Gastrocnemius medialis (tissue), 4 donors: Measurements from ENCODE around the gene WNT3A.

Source experiments
- POLR2A ChIP-seq, 2 donors: fragments of 450-650 bp; IDR thresholded peaks; one replicate each; pipeline ENCODE4 v1.6.1; 2017; ENCODE audit warnings: antibody characterized with exemption in 2 of 2, mild to moderate bottlenecking in 2 of 2, moderate library complexity in 2 of 2
- TF ChIP-seq, protein P1 (sequence below), 5 experiments: fragments of 450-650 bp in 3 of 5; fragments of 200-600 bp in 2 of 5; sonication (generic) in 2 of 5; IDR thresholded peaks in 4 of 5; conservative IDR thresholded peaks in 1 of 5; 1 replicate in 4 of 5; 2 replicates in 1 of 5; pipeline ENCODE4 v1.5.1; 2016 to 2019; ENCODE audit warnings: antibody characterized with exemption in 5 of 5, mild to moderate bottlenecking in 3 of 5, moderate library complexity in 3 of 5

DNA sequence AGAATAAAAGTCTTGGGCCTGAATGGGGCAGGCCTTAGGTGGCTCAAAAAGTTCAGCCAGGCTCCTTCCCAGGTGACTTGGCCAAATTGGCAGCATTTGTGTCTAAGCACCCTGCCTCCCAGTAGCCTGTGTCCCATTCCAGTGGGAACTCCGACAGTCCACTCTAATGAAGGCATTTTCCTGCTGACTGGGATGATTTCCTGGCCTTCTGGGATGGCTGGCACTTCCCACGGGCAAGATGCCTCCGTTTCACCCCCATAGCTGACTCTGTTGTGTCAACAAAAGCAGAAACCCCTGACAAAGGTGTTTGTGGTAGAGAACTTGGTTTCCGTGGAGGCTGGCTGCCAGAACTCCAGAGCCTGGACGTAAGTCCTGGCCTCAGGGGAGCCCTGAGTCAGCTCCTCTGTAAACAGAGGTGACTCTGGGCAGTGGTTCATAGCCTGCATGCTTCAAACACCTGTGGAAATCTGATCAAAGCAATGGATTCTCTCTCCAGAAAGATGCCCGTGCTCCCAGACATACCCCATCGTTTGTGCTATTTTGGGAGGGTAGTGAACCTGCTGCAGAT is 36.6 kb downstream of the WNT3A start:
- TF ChIP-seq, protein P1, sequence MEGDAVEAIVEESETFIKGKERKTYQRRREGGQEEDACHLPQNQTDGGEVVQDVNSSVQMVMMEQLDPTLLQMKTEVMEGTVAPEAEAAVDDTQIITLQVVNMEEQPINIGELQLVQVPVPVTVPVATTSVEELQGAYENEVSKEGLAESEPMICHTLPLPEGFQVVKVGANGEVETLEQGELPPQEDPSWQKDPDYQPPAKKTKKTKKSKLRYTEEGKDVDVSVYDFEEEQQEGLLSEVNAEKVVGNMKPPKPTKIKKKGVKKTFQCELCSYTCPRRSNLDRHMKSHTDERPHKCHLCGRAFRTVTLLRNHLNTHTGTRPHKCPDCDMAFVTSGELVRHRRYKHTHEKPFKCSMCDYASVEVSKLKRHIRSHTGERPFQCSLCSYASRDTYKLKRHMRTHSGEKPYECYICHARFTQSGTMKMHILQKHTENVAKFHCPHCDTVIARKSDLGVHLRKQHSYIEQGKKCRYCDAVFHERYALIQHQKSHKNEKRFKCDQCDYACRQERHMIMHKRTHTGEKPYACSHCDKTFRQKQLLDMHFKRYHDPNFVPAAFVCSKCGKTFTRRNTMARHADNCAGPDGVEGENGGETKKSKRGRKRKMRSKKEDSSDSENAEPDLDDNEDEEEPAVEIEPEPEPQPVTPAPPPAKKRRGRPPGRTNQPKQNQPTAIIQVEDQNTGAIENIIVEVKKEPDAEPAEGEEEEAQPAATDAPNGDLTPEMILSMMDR (IDR thresholded peaks at IDR 0.05 in 4 of 5, conservative IDR thresholded peaks at IDR 0.05 in 1 of 5) = no peak
- no peak for TF ChIP-seq POLR2A (IDR thresholded peaks at IDR 0.05)
